ENCODE data around the gene MRPL11.
"Not testable (repeated sequence)": the region's sequence is repeated elsewhere in the genome, so short reads cannot be mapped to it uniquely, and the experiment has no call there.

- TF ChIP-seq CTCF (IDR thresholded peaks at IDR 0.05; ENCODE audit: poor library complexity); EZH2 (IDR thresholded peaks at IDR 0.05; ENCODE audit: borderline replicate concordance): not testable (repeated sequence)
These were observed 1.7 kb upstream of the MRPL11 start for GRCh38 chr11:66440101-66440939.
